ENCODE data around the gene MAD1L1.
"Not testable (repeated sequence)": the region's sequence is repeated elsewhere in the genome, so short reads cannot be mapped to it uniquely, and the experiment has no call there.

Gene MAD1L1

DNA sequence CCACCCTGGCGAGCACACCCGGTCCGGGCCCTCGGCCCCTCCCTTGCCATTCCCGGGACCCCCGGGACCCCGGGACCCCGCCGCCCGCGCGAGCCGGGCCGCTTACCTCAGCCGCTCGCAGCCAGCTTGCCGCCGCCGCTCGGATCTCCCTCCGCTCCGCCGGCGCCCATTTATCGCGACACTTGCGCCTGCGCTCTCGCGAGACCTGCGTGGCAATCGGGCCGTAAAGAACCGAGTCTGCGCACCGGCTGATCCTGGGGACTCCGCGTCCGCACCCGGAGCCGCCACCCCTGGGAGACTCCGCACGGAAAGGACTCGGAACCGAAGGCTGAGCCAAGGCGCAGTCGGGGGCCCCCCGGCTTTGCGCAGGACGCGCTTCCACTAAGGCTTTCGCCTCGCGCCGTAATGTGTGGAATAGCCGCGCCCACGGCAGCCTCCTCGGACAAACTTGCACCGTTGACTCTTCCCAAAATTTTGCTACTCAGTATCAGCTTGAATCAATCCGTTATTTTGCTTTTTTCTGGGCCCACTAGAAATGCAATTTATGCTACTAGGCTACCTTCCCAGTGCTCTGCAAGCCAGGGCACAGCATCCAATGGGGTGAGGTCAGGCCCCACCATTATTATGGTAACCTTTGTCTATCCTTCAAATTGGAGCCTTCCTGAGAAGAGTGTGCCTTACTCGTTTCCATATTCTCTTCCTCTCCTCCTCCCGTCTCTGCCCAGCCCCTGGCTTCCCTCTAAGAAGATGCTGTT, at the start of gene MAD1L1:
Gene MAD1L1 (minus strand): TSS at position 180 of the 755 bp plus-strand sequence. CDS start 2,812 bp downstream, outside the sequence.
- DNase-seq = peak; percentile 34

DNA sequence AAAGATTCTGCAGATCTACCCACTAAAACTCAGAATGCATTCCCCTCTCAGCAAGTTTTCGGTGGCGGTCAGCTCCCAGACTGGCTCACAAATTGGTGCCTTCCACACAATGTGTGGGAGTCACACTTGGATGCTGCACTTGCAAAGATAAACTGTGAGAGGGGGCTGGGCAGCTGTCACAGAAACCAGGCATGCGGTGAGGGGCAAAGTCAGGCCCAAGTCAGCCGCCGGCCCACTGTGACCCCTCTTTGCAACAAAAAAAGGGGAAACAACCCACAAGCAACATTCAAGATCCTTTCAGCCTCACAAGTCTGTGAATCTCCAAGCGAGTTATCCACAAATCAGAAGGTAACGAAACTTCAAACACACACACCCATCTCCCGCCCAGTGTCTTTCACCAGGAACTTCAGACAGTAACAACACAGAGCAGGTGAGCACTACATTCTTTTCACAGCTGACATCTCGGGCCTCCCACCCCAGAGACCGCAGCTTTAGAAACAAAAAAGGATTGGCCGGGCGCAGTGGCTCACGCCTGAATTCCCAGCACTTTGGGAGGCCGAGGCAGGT, 49.5 kb upstream of the MAD1L1 start:
- DNase-seq = peak; percentile 40

DNA sequence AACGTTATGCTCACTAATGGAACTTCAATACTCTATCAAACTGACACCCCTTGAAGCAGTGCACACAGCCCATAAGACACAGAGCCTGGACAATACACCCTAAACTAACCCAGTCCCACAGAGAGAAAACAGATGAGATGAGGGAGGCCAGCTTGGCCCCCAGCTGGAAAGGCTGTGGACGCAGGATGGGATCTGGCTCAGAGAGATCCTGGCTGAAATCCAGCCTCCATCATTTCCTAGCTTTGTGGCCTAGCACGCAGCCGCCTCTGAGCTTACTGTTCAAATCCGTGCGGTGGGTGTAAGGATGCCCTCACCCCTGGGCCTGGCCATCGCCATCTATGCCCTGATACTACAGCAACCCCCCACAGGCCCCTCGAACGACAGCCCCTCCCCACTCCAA, 48.8 kb upstream of the MAD1L1 start:
- DNase-seq = no peak

DNA sequence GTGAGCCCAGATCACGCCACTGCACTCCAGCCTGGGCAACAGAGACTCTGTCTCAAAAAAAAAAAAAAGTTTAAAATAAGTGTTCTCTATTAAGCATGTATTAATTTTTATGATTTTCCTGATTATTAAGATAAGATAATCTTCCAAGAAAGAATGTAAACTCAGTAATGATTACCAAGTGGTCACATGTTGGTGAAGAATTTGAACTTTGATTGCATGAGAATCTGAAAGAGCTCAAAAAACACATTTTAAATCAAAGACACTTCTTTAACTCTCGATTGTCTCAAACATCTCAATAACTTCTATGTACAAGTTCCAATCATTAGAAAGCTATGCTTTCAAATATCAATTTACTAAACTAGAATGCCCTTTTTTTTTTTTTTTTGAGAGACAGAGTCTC, 47.7 kb upstream of the MAD1L1 start:
- no peak for DNase-seq

DNA sequence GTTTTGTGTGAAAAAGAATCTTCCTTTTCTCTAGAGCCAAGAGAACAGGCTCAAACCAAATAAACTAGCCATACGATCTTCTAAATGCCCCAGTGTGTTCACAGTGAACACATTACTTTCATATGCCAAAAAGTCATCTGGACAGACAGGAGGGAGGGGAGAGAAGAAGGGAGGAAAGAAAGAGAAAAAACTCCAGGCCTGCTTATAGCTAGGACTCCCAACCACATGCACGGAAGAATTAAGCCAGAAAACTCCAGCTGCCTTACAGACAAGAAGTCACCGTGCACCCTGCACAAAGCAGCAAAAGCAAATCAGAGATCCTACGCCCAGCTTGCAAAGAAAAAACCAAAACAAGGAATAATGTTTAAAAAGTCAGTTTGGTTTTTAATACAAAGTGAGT, 47.2 kb upstream of the MAD1L1 start:
- DNase-seq = no peak

DNA sequence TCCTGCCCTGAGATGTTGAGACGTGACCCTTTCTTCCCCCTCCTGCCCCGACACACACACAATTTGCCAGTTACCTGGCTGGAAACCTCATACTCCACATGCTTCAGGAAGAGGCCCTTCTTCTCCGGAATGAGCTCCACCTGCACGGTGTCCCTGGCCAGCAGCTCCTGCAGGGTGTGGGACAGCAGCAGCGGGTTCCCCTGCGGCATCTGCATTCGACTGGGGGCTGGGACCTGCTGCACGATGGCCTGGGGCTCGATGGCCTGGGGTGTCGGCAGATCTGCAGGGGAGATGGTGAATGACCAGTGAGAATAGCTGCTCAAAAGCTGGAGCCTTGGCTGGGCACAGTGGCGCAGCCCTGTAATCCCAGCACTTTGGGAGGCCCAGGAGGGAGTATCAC, 45.3 kb upstream of the MAD1L1 start:
- DNase-seq = no peak

DNA sequence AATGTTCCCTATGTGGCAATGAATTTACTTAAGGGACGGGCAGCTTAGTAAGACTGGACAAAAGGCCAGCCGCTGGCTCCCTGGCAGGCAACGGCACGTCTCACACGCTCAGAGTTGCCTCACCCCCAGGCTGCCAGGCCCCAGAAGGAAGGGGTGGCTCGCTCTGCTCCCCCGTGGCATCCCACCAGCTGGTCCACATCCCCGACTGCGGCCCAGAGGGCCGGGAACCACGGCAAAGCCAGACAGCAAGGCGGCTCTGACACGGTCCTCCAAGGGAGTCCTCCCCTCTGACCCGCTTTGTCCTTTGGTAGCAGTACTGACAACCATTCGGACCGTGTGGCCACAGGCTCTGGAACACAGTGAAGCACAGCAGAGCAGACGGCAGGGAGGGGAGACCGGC, 43.4 kb upstream of the MAD1L1 start:
- no peak for DNase-seq

DNA sequence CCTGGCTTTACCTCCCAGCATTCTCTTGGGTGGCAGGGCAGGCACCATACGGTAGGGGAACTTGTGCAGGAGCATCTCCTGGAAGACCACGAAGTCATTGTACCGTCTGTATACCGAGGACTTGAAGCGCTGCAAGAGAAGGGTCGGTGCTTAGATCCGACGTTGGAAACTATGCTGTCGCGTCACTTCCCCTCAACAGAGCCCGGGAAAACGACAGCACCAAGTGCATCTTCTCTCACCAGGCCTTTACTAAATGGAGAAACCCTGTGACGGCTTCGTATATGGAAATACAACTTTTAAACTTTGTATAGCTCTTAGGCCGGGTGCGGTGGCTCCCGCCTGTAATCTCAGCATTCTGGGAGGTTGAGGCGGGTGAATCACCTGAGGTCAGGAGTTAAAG, 42.4 kb upstream of the MAD1L1 start:
- DNase-seq = no peak

DNA sequence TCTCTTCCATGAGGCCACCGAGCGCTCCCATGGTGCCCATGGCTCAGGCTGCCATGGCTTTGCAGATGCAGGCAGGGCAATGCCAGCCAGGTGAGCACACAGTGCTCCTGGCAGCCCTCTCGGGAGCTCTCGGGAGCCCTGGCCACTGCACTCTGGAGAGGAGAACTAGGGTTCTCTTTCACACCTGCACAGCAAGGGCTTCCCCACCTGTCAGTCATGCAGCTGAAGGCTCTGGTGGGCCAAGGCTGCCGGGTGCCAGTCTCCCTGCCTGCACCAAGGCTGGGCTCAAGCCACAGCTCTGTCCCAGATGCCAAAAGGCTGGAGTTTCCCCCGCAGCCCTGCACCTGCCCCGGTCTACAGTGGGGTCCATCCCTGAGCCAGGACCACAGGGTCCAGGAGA, 41.9 kb upstream of the MAD1L1 start:
- DNase-seq = no peak

DNA sequence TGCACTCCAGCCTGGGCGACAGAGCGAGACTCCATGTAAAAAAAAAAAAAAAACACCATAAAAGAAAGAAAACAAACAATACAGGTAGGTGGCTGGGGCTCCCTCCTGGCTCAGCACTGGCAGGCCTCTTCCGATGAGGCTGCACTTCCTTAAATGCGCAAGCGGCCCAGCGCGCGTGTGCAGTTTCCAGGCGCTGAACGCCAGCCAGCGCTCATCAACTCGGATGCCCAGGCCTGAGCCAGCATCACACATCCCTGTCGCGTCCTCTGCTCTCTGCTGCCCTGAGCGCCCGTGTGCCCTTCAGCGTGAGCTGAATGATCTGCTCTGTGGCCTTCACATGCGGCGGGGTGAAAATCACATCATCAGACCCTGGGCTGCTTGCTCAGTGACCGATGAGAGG, 41.1 kb upstream of the MAD1L1 start:
- no peak for DNase-seq

DNA sequence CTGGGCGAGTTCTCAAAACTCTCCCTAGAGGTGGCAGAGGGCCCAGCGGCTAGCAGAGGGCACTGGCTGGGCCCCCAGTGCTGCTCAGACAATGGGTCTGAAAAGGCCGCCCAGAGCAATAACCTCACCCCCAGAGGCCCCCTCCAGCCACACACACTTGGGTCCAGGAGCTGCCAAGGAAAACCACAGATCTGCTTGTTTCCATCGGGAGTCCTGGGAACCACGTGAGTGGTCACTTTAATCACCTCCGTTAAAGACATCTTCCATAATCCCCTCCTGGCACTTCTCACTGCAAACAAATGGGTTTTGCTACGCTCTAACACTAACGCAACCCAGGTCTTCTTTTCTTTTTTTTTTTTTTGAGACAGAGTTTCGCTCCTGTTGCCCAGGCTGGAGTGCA, 39.3 kb upstream of the MAD1L1 start:
- no peak for DNase-seq

DNA sequence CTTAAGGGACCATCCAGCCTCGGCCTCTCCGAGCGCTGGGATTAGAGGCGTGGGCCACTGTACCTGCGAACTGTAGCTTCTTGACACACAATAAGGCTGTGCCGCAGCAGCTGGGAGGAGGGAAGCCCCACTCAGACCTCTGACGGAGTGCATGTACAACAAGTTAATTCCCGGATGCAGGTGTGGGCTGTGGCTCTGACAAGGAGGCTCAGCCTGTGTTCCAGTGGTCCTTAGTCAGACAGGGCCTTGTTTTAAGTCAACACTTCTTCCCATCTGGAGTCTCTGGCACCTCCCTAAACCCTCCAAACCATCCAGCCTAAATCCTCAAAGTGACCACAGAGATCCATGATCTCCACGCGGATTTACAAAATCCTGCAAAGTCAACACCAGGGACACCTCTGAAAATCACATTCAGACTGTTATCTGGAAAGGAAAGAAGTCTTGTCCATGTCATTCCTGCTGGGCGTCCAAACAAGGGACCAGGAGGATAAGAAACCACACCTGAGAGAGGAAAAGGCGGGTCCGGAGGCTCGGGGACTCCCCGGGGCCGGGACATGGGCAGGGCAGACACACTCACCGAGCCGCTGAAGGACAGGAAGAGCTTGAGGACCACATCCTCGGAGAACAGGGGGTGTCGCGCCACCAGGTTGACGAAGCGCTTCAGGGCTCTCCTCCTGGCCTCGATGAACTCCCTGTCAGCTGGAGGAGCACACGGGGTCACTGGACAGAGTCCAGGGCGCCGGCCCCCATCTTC, 38.7 kb upstream of the MAD1L1 start:
- DNase-seq = no peak

DNA sequence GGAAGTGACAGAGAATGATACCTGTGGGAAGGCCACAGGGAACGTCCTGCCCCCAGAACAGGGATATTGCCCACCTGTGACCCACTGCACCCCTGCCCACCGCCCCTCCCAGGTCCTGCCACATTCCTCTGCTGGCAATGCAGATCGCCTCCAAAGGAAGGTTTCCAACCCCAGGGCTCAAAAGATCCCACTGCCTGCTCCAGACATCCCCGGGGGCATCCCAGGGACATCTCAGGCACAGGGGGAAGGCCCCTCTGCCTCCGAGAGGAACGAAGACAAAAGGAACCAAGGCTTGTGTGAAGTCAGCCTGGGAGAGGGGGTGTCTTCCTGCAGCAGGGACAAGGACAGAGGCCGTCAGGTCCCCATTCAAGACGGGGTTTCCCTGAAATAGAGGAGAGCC, 37.8 kb upstream of the MAD1L1 start:
- DNase-seq = no peak

DNA sequence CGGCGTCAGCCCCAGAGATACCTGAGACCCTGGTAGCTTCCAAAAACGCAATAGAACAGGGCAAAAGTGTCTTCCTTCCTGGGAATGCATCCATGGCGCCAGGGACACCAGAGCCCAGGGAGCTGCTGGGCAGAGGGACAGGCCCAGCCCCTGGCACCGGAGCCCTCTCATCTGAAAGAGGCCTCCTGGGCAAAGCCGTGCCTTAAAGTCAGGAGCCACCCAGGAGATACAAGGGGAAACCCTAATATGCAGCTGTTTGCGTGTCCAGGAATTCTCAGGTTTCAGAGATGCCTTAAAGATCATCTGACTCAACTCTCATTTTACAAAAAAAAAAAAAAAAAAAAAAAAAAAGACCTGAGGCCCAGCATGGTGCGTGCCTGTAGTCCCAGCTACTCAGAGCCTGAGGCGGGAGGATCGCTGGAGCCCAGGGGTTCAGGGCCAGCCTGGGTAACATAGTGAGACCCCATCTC, 37.3 kb upstream of the MAD1L1 start:
- DNase-seq = no peak

DNA sequence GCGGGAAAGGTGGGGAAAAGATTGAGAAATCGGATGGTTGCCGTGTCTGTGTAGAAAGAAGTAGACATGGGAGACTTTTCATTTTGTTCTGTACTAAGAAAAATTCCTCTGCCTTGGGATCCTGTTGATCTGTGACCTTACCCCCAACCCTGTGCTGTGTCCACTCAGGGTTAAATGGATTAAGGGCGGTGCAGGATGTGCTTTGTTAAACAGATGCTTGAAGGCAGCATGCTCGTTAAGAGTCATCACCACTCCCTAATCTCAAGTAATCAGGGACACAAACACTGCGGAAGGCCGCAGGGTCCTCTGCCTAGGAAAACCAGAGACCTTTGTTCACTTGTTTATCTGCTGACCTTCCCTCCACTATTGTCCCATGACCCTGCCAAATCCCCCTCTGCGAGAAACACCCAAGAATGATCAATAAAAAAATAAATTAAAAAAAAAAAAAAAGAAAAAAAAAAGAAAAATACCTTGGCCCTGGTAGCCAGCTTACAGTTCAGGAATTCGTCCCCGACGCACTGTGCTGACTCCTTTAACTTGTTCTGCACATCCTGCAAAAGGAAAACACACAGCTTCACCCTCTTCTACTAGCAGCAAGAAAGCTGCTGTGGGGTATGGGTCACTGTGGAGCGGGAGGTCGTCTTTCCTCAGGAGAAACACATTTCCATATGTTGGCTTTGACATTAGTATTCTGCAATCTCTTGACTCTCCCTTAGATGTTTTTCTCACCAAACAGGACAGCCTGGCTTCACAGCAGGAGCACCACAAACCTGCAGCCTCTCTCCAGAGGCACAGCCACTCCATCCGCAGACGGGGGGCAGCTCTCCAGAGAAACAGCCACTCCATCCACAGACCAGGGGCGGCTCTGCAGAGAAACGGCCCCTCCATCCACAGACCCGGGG, 36.6 kb upstream of the MAD1L1 start:
- DNase-seq = not testable (repeated sequence)

DNA sequence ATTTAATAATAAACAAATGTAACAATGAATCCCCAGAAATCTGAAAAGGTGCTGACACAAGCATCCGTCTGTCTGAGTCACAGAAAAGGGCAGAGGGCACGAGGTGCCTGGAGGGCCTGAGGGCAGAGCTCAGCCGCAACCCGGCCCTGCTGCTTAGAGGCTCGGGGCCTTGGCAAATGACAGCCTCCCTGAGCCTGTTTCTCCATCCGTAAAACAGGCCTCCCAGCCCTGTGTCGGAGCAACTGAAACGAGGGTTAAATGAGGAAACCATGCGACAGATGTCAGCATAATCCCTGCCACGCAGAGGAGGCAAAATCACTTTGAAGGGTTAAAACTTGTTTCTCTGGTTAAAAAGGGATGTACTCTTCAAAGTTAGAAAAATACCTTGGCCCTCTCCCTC, 34.2 kb upstream of the MAD1L1 start:
- no peak for DNase-seq

DNA sequence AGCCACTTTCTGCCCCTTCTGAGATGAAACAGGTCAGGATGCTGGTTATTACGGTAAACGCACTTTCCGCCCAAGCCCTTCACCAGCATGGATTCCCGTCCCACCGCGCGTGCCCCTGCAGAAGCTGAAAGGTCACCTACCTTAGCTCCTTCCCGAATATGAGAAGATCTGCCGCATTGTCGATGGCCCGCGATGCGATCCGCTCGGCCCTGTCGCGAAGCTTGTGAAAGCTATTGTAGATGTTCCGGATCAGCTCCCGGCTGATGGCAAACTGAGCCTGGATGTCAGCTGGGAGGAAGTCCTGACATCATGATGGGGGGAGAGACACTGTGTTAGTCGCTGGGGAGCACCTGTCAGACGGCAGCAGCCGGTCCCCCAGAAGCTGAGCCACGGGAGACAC, 31.4 kb upstream of the MAD1L1 start:
- no peak for DNase-seq

DNA sequence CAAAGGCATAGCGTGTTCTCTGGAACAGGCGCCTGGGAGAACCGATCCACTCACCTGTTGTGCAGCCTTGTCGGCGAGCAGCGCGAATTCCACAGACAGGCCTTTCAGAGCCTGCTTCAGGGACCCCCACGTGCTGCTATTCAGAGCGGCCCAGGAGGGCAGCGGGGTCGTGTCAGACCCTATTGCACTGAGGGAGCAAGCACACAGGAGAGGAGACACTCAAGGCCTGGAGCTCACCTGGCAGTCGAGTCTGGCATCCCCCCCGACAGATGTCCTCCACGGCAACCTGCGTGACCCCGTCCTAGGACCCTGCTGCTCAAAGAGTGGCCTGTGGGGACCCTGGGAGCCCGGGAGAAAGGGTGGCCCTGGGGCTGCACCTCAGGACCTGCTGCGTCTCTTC, 30.4 kb upstream of the MAD1L1 start:
- no peak for DNase-seq

DNA sequence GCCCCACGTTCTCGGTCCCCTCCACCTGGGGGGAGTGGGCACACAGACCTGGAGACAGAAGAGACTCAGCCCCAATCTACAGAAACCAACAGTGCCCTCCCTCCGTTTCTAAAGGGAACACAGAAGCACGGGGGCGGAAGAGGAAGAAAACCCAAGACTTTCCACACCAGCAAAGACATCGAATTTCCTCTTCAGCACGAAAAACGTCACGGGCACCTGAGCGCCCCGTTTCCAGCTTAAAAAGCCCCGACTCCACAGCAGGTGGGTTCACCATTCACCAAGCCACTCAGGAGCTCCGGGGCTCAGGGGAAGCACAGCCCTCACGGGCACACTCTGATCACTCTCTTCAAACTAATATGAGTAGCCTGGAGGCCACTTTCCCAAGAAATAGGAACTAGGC, 28.9 kb upstream of the MAD1L1 start:
- DNase-seq = no peak

DNA sequence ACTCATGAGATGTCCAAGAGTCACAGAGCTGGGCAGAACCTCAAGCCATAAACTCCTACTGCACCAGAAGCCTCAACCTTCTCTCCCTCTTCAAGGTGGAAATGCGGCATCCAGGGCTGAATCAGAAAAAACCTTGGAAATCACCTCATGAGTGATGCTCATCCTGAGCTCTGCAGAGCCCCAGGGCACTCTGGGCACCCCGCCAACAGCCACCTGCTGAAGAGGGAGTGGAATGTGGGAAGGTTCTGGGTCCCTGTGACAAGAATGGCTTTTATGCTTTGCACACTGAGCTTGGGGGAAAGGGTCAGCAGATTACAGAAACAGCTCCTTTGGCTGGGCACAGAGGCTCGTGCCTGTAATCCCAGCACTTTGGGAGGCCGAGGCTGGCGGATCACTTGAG, 28.1 kb upstream of the MAD1L1 start:
- DNase-seq = peak; percentile 14

DNA sequence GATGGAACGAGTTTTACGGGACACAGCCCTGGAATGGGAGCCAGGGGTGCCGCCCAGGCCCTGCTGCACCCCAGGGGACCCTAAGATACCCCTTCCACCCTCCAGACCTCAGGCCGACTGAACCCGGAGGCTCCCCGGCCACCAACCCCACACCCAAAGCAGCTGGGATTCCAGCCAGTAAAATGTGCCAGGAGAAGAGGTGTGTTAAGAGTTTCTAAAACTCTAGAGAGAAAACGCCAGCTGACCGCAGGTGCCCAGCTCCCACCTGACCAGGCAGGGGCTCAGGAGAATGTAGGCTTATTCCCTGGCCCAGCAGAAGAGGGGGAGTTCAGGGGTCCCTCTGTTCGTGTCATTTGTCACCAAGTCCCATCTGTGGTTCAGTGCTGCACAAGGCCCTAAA, 26.7 kb upstream of the MAD1L1 start:
- DNase-seq = no peak

DNA sequence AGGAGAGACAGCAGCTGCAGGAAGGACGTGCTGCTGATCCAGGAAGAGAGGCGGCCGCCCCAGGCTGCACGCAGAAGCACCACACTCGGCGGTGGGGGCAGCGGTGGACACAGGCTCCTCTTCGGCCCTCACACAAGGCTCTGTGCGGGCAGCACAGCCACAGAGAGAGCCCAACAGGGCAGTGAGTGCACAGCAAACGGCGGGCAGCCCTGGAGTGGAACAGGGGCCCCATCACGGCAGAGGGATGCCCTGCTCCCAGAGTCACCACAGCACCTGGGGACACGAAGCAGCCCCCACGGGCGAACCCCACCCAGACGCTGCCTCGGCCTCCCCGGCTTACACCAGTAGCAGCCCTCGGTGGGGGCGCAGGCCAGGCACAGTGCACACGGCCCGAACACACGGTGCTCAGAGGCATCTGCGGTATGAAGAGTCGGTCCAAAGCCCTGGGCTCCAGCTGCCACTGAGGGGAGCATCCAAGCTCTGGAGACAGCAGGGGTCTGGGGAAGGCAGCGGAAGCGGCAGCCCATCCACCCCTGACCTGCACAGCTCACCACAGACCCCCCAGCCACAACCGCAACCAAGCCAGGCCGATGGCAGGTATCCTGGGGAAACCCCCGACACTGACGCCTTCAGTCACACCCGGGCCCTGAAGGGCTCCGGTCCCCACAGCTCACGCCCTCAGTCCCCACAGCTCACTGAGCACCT, 26.1 kb upstream of the MAD1L1 start:
- DNase-seq = no peak

All from kidney glomerular epithelial cell (primary cell).